Neural cell (in vitro differentiated cells): Measurements from ENCODE around the gene SFXN3. TPM values are rescaled to one million over a fixed set of nuclear protein-coding genes. Genes with fewer than 3 reads are reported as not detected.

Experiments
- H2AFZ ChIP-seq: fragments of 200-600, 300-800 bp; sonication (generic), shearing (Covaris generic); 2 replicates; pipeline ENCODE4 v1.6.0; 2014; ENCODE audit warnings: low read depth, mild to moderate bottlenecking, antibody characterized with exemption, low read length, moderate library complexity
- H3F3A ChIP-seq: fragments of 200-600 bp; shearing (Covaris generic); 2 replicates; pipeline ENCODE4 v1.6.1; 2016; ENCODE audit warnings: mild to moderate bottlenecking, moderate library complexity, mixed read lengths, antibody characterized with exemption, low read length; ENCODE audit not compliant: insufficient read depth, poor library complexity, severe bottlenecking
- H3K27ac ChIP-seq: fragments of 200-600, 300-800 bp; sonication (generic), shearing (Covaris generic); 2 replicates; pipeline ENCODE4 v1.5.1; 2014; ENCODE audit warnings: mild to moderate bottlenecking, low read length, moderate library complexity
- H3K27me3 ChIP-seq: fragments of 300-800, 200-600 bp; sonication (generic), shearing (Covaris generic); 2 replicates; pipeline ENCODE4 v1.6.0; 2014; ENCODE audit warnings: mild to moderate bottlenecking, low read depth, low read length, moderate library complexity; ENCODE audit not compliant: insufficient read depth
- H3K36me3 ChIP-seq: fragments of 300-800, 200-600 bp; sonication (generic), shearing (Covaris generic); 2 replicates; pipeline ENCODE4 v1.5.1; 2014; ENCODE audit warnings: mild to moderate bottlenecking, antibody characterized with exemption, low read length, moderate library complexity; ENCODE audit not compliant: insufficient read depth
- H3K4me2 ChIP-seq: fragments of 300-800, 200-600 bp; sonication (generic), shearing (Covaris generic); 2 replicates; pipeline ENCODE4 v1.6.0; 2014; ENCODE audit warnings: mild to moderate bottlenecking, low read length
- H3K4me3 ChIP-seq: fragments of 300-800, 200-600 bp; sonication (generic), shearing (Covaris generic); 2 replicates; pipeline ENCODE4 v1.5.1; 2014; ENCODE audit warnings: mild to moderate bottlenecking, low read length, moderate library complexity
- H3K79me2 ChIP-seq: fragments of 200-600 bp; shearing (Covaris generic); replicated peaks from 2 replicates; pipeline ENCODE4 v1.6.0; 2014; ENCODE audit warnings: mild to moderate bottlenecking, low read length, moderate library complexity; ENCODE audit not compliant: insufficient read depth
- H3K9ac ChIP-seq: fragments of 300-800, 200-600 bp; sonication (generic), shearing (Covaris generic); 2 replicates; pipeline ENCODE4 v1.6.1; 2016; ENCODE audit warnings: mild to moderate bottlenecking, low read length, mixed read lengths
- H3K9me2 ChIP-seq: fragments of 200-600 bp; shearing (Covaris generic); 2 replicates; pipeline ENCODE4 v1.6.1; 2016; ENCODE audit warnings: mild to moderate bottlenecking, low read length, mixed read lengths; ENCODE audit not compliant: insufficient read depth
- H3K9me3 ChIP-seq: fragments of 200-600, 300-800 bp; sonication (generic), shearing (Covaris generic); 2 replicates; pipeline ENCODE4 v1.6.1; 2016; ENCODE audit warnings: mild to moderate bottlenecking, mixed run types, low read length, moderate library complexity, mixed read lengths
- H4K20me1 ChIP-seq: fragments of 200-600 bp; shearing (Covaris generic); 2 replicates; pipeline ENCODE4 v1.6.1; 2016; ENCODE audit warnings: mild to moderate bottlenecking, mixed run types; ENCODE audit not compliant: insufficient read depth
- CTCF ChIP-seq: fragments of 450-650 bp; IDR thresholded peaks from 2 replicates; pipeline ENCODE4 v1.5.1; 2014; ENCODE audit warnings: antibody characterized with exemption, mild to moderate bottlenecking, moderate library complexity; ENCODE audit not compliant: poor library complexity, severe bottlenecking
- EP300 ChIP-seq: fragments of 450-650 bp; conservative IDR thresholded peaks from 2 replicates; pipeline ENCODE4 v1.6.1; 2014; ENCODE audit warnings: antibody characterized with exemption, mild to moderate bottlenecking, moderate library complexity; ENCODE audit not compliant: poor library complexity, severe bottlenecking
- EZH2 ChIP-seq: fragments of 200-600, 300-800 bp; shearing (Covaris generic), sonication (generic); IDR thresholded peaks from 2 replicates; pipeline ENCODE4 v1.6.1; 2014; ENCODE audit warnings: antibody characterized with exemption, low read length, borderline replicate concordance, mild to moderate bottlenecking; ENCODE audit not compliant: insufficient read depth, poor library complexity, severe bottlenecking
- MXI1 ChIP-seq: fragments of 450-650 bp; conservative IDR thresholded peaks from 2 replicates; pipeline ENCODE4 v1.6.1; 2014; ENCODE audit warnings: antibody characterized with exemption, mild to moderate bottlenecking; ENCODE audit not compliant: poor library complexity, severe bottlenecking
- POLR2AphosphoS5 ChIP-seq: IDR thresholded peaks from 2 replicates; pipeline ENCODE4 v1.6.1; 2012
- RAD21 ChIP-seq: fragments of 450-650 bp; conservative IDR thresholded peaks from 2 replicates; pipeline ENCODE4 v1.6.1; 2014; ENCODE audit warnings: antibody characterized with exemption, mild to moderate bottlenecking, moderate library complexity
- SMC3 ChIP-seq: fragments of 450-650 bp; conservative IDR thresholded peaks from 2 replicates; pipeline ENCODE4 v1.6.1; 2014; ENCODE audit warnings: antibody characterized with exemption, mild to moderate bottlenecking, moderate library complexity; ENCODE audit not compliant: poor library complexity
- TAF1 ChIP-seq: IDR thresholded peaks from 2 replicates; pipeline ENCODE4 v1.6.1; 2012; ENCODE audit warnings: low read depth
- polyA plus RNA-seq: library from polyadenylated mRNA; depleted of rRNA; stranded (reverse); fragments of >200 nt; gene quantifications from 2 replicates; pipeline ENCODE4 v1.2.3, GENCODE V29; 2014
- TF ChIP-seq, protein P1 (sequence below): IDR thresholded peaks from 2 replicates; pipeline ENCODE4 v1.6.1; 2012; ENCODE audit warnings: borderline replicate concordance

SFXN3 gene
- polyA plus RNA-seq, 1 donor from 2014 or later, result 52.1 TPM

DNA sequence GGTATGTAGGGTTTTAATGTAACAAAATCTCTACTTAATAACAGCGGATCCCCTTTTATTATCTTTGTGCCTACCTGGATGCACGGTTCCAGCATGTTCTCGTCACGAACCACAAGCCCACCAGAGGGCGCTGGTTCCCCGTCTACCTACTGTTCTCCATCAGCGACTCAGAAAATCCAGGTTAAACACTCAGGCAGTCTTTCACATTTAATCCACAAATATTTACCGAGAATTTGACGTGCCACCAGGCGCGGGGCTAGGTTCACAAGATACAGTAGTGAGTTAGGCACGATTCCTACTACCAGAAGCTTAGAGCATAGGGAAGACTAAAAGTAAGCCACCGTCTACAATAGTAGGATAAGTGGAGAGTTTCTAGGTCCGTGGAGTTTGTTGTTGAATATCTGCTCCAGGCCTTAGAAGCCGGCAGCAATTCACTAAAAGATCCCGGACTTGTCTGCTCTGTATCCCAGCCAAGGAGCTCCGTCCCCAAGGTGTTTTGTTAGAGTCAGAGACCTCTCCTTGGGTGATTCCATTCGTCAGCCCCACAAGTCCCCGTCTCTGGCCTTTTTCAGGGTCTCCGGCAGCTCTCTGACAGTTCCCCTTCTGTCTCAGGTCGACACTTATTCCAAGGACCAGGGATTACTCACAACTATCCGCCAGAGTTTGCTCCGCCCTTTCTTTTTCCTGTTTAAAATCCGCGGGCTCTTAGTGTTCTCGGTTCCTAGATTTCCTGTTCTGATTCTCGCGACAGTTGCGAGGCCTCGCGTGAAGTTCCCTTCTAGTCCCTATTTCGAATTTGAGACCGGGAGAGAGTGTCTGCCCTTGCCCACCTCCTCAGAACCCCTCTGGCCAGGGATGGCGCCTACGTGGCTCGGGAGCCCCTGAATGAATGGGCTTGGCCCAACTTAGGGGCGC is 29.3 kb downstream of the SFXN3 start:
- H3K9ac ChIP-seq, result peak overlapping the region; percentile 94
- H3K27ac ChIP-seq, result peak overlapping the region; percentile 88
- no peak for TF ChIP-seq TAF1
- peak; percentile 87 for TF ChIP-seq SMC3
- peak; percentile 89 for TF ChIP-seq CTCF
- TF ChIP-seq EP300, result no peak
- no peak for TF ChIP-seq EZH2
- TF ChIP-seq RAD21, result peak; percentile 79
- no peak for TF ChIP-seq POLR2AphosphoS5
- TF ChIP-seq, protein P1, sequence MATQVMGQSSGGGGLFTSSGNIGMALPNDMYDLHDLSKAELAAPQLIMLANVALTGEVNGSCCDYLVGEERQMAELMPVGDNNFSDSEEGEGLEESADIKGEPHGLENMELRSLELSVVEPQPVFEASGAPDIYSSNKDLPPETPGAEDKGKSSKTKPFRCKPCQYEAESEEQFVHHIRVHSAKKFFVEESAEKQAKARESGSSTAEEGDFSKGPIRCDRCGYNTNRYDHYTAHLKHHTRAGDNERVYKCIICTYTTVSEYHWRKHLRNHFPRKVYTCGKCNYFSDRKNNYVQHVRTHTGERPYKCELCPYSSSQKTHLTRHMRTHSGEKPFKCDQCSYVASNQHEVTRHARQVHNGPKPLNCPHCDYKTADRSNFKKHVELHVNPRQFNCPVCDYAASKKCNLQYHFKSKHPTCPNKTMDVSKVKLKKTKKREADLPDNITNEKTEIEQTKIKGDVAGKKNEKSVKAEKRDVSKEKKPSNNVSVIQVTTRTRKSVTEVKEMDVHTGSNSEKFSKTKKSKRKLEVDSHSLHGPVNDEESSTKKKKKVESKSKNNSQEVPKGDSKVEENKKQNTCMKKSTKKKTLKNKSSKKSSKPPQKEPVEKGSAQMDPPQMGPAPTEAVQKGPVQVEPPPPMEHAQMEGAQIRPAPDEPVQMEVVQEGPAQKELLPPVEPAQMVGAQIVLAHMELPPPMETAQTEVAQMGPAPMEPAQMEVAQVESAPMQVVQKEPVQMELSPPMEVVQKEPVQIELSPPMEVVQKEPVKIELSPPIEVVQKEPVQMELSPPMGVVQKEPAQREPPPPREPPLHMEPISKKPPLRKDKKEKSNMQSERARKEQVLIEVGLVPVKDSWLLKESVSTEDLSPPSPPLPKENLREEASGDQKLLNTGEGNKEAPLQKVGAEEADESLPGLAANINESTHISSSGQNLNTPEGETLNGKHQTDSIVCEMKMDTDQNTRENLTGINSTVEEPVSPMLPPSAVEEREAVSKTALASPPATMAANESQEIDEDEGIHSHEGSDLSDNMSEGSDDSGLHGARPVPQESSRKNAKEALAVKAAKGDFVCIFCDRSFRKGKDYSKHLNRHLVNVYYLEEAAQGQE, result no peak
- TF ChIP-seq MXI1, result peak; percentile 73
- H4K20me1 ChIP-seq, result no peaks in the 10 kb centered on the region
- peaks cover 3% of the 10 kb centered on the region for H3F3A ChIP-seq
- no peaks in the 10 kb centered on the region for H3K9me2 ChIP-seq
- peaks cover 44% of the 10 kb centered on the region for H3K27me3 ChIP-seq
- H3K4me3 ChIP-seq, result peak overlapping the region; percentile 94
- H3K4me2 ChIP-seq, result peak overlapping the region; percentile 89
- peak overlapping the region; percentile 99 for H2AFZ ChIP-seq
- no peaks in the 10 kb centered on the region for H3K36me3 ChIP-seq
- H3K79me2 ChIP-seq, result no peaks in the 10 kb centered on the region
- no peaks in the 10 kb centered on the region for H3K9me3 ChIP-seq

GRCh38 chr10:101060951-101061623 is 30.1 kb downstream of the SFXN3 start:
- H3K4me3 ChIP-seq, result peak overlapping the region; percentile 94
- peaks cover 51% of the 10 kb centered on the region for H3K27me3 ChIP-seq
- TF ChIP-seq, protein P1, result no peak
- TF ChIP-seq MXI1 (no peak), CTCF (no peak), EP300 (peak; percentile 16), RAD21 (no peak), EZH2 (no peak), TAF1 (peak; percentile 65), POLR2AphosphoS5 (no peak), SMC3 (no peak)
- H3K36me3 ChIP-seq, result no peaks in the 10 kb centered on the region
- peaks cover 3% of the 10 kb centered on the region for H3F3A ChIP-seq
- peak overlapping the region; percentile 88 for H3K27ac ChIP-seq
- peak overlapping the region; percentile 94 for H3K9ac ChIP-seq
- H2AFZ ChIP-seq, result peak overlapping the region; percentile 99
- H3K9me3 ChIP-seq, result no peaks in the 10 kb centered on the region
- no peaks in the 10 kb centered on the region for H4K20me1 ChIP-seq
- H3K79me2 ChIP-seq, result no peaks in the 10 kb centered on the region
- H3K4me2 ChIP-seq, result no peak overlapping the region
- H3K9me2 ChIP-seq, result no peaks in the 10 kb centered on the region
